ELR (cell line): Measurements from ENCODE around the gene TTC7B.

Experiments used
- DNase-seq: peaks from one replicate; pipeline ENCODE4 v3.0.0-alpha.2; 2015; ENCODE audit warnings: low read depth

Gene TTC7B

DNA sequence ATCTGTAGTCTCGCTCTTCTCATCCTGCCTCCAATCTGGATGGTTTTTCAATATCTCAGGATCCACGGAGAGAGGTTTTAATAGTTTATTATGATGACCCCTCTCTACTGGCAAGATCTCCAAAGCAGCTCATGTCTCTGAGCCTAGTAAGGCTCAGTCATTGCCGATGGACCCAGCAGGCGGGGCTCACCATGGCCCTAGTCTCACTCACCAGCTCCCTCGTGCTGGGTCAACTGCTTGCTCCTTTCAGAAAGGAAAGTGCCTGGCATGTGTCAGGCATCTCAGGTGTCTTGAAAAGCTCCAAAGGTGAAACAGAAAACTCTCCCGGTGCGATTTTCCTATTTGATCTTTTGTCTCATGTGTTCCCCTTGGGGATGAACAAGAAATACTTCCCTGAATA, 240.4 kb downstream of the TTC7B start:
- DNase-seq, result no peak

DNA sequence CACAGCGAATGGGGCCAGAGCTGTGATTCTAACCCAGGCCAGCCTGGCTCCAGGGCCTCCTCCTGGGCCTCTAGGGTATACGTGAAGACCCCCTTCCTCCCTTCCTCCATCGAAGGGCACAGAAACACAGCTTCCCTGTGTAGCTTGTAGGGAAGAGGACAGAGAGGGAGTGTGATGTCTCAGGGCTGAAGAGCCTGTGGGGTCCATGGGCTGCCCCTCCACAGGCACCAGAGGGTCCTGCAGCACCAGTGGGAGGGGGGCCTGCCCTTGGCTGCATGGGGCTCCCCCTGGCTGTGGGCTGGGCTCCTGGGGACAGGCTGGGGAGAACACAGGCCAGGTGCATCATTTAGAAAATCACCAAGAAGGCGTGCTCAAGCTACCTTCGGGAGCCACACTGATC, 240.9 kb downstream of the TTC7B start:
- DNase-seq, result no peak

DNA sequence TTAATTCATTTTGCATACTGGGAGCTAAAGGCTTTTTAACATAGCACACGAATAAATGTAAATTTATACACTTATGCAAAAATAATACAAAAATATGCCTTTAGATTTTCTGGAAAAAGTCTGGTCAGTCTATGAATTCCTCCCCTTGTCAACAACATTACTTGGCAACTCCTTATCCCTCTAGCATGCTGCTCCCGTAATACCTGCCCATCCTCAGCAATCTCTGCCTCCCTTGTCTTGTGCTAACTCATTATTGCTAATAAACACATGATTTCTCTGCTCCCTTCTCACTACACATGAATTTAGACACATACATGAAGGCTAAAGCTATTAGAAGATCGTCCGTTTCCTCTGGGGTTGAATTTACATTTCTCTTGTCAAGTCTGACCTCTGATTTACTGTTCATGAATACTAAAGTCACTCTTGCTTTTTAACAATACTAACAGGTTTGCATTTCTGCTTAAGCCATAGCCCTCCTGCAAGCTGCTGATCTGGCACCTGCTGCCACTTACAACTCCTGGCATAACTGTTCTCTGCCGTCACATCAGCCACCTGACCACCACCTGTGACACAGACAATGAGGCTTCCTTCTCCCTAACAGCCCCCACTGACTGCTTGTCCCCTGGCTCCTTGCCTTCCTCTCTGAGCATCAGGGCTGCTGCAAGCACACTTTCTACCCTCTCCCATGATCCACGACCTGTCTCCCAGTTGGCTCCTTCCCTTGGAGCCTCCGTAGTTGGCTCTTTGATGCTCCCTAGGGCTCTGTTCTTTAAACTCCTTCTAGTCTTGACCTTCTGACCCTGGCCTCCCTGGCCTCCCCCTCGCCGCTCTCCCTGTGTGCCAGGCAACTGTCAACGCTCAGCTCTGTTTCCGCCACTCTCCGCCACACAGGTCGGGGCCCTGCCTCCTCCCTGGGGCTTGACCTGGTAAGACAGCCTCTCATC, 241.8 kb downstream of the TTC7B start:
- no peak for DNase-seq

DNA sequence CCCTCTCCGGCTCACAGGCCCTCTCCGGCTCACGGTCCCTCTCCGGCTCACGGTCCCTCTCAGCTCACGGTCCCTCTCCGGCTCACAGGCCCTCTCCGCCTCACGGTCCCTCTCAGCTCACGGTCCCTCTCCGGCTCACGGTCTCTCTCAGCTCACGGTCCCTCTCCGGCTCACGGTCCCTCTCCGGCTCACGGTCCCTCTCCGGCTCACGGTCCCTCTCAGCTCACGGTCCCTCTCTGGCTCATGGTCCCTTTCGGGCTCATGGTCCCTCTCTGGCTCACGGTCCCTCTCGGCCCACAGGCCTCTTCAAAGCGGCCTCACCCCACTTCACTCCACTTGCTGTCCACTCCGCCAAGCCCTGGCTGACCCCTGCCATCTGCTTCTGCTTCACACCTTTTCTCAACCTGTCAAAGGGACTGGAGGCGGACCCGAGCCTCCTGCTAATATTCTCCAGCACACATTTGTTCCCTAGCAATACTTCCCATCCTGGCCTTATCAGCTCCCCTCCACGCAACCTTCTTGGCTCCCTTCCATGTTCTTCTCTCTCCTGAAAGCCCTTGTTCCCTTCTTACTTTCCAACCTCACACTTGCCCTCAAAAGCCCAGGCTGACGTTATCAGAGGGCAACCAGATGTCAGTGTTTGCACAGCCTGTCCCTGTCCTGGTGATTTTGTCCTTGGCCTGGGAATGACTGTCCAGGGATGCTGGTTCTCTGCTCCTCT, 242.7 kb downstream of the TTC7B start:
- DNase-seq, result no peak

DNA sequence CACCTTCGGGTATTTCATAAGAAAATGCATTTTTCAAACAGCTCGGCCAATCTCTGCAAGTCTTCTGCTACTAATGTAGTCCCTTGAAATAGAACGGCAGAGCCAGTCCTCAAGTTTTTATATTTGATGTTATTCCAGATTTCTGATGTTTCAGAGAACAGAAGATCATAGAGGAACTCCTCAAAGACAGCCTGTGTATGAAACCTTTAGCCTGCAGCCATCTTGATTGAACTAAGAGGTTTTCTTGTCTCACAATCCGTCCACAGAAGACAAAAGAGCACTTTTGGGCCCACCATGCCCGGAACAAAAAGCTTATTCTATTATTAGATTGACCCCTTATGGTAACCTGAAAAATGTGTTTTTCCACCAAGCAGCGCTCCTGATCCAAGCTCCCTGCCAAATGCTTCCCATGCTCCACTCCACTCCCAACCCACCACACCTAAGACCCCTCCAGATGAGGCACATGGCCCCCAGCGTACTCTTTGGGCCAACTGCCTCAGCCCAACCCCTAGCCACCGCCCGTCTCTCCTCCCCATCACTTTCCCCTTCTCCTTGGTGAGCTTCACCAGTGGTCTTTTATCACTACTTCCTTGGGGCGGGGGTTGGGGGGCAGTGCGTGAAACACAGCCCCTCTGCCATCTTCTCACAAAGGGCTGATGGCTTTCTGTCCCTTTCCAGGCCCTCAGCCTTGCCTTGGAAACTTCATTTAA, 243.6 kb downstream of the TTC7B start:
- no peak for DNase-seq

DNA sequence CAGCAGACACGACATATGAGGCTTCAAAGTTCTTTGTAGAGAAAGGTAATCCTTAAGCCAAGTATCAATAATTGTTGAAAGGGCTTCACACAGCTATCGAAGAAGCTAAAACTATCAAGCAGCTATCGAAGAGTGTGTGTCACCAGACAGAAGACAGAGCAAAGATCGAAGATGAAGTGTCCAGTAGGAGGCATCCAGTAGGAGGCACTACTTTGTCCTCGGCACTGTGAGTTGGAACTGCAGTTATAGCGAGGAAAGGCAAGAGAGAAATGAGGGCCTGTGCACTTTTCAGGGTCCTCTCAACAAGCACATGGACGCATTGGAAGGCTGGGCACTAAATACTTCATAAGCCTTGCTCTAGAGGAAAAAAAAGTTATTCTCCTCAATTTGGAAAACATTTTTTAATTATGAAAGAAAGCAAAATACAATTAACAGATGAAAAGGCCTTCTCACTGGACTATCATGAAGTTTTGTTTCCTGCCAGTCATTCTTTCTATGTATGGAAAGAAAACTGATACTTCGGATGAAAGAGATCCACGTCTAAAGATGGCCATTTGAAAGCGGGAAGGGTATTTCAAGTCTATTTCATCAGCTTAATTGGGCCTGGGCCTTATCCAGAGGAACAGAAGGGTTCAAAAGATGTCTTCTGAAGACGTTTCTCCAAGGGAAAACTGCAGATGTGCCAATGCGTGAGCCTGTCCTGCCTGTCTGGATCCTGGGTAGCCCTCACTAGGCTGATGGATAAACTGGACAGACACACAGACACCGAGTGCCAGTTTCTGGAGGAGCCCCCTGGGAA, 244.9 kb downstream of the TTC7B start:
- no peak for DNase-seq

DNA sequence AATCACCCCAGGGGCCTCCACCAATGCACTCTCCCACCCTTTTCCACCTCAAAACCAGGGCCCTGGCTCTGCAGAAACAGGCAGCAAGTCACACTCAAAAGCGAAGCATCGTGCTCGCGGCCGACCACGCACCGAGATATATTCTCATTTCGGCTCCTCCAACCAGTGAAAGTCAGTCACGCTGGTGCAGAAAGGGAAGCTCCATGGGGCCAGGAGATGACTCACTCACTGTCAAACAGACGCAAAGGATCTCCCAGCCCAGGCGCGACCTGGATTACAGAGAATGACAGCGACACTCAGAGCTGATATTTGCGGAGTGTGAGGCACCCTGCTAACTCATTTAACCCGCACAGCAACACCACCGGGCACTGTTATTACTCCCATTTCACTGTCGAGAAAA, 245.8 kb downstream of the TTC7B start:
- DNase-seq, result no peak

DNA sequence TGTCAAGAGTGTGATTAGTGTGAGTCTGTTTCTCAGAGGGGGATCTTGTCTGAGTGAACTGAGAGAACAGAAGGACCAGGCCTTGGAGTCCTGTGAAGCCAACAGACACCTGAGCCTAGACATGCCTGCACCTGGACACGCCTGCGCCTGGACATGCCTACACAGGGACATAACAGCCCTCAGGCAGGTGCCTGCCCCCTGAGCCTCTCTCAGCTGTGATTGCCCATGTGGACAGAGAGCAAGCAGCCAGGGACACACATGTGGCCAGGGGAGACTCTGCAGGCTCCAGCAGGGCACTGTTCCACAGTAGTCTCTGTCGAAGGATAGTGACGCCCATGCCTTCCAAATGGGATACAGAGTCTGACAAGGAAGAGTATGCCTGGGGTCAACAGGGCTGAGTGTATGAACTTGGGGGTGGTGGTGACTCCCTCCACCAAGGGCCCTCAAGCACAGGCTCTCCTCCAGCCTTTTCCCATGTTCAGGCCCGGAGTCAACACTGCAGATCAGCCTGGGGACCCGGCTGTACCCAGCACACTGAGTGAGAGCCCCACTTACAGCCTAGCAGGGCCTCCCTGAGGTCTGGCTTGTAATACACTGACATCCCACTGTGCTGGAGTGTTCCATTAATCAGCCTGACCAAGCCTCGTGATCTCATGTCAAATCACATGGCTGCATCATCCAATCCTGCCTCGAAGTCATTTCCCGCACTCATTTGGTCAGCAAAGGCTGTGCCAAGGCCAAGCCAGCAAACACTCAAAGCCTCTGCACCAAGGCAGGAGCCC, 246.4 kb downstream of the TTC7B start:
- no peak for DNase-seq

DNA sequence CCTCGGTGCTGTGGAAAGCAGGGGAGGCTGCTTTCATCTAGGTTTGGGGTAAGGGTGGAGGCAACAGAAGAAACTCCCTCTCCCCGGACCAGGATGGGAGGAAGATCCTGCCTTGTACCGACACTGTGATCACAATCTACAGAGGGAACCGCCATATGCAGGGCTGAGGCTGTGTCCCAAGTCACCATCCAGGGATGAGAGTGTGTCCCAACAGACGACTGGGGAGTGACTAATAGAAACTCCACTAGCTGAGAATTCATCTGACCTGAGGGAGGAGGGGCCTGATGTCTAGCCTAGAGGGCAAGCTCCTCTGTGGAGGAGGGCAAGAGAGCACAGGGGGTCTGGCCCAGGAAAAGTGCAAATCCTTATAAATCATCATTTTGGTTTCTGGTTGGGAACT, 247.0 kb downstream of the TTC7B start:
- no peak for DNase-seq

DNA sequence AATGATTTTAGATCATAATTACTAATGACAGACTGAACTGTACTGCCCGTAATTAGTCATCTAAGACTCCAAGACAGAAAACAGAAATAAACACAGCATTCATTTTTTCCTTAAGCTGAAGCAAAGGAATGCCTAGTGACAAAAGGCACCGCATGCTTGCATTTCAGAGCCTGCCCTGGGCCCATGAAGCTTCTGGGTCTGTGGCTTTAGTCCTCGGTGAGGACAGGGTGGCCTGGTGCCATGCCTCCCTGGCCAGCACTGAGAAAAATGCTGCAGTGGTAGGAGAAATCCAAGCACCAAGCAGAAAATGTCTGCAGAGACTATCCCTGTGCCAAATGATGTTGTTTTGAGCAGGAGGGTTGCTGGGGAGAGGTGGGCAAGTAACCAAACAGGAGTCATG, 247.8 kb downstream of the TTC7B start:
- no peak for DNase-seq

DNA sequence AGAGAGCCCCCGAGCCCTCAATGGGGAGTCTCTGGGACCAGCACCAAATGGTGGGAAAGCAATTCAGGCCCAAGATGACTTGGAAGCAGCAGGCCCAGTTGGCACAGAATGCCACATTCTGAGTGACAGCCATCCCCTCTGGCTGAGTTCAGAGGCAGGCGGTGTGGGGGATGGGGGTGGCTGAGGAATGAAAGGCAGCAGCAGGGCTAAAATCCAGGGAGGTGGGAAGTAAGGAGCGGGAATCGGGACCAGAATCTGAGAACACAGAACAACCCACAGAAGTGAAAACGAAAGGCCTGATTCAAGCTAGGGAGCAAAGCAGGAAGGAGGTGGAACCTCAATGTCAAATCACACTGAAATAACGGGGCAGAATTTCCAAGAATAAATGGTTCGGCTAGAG, 248.2 kb downstream of the TTC7B start:
- no peak for DNase-seq

DNA sequence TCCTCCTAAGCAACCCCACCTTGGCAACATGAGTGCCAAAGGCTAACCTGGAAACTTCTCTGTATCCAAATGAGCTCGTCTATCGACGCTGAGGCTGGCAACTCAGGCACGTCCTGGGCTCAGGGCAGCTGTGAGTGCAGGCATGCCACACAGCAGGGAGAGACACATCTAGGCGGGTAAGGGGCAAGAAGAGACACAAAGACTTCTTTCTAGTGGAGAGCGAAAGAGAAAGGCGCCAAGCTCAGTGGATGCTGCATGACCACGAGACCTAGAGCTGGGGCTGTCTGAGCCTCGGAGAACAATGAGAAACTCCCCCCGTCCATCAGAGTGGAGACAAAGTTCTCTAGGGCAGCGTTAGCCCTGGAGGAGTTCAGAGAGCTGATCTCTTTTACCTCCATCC, 249.0 kb downstream of the TTC7B start:
- no peak for DNase-seq

DNA sequence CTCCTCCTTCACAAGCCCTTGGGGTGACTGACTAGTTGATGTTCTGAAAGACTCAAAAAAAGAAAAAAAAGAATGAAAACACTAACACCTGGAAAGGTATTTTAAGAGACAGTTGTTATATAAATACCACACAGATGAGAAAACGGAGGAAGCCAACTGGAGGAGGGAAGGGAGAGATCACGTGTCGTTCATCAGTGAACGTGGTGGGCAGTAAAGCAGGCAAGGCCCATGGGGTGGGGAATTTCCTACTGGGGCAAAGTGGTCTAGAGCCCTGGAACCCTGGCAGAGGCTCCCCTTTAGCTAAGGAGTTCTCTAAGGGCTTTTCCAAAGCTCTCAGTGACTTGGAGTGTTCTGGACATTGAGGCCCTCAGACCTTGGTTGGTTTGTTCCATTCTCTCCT, 249.7 kb downstream of the TTC7B start:
- no peak for DNase-seq

DNA sequence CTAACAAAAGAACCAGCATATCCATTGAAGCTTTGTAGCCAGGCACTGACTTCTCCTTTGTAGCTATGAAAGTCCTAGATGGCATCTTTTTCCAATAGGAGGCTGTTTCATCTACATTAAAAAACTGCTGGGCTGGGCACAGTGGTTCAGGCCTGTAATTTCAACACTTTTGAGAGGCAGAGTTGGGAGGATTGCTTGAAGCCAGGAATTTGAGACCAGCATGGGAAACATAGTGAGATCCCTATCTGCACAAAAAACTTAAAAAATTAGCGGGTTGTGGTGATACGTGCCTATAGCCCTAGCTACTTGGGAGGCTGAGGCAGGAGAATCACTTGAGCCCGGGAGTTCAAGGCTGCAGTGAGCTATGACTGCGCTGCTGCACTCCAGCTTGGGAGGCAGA, 251.7 kb downstream of the TTC7B start:
- no peak for DNase-seq

DNA sequence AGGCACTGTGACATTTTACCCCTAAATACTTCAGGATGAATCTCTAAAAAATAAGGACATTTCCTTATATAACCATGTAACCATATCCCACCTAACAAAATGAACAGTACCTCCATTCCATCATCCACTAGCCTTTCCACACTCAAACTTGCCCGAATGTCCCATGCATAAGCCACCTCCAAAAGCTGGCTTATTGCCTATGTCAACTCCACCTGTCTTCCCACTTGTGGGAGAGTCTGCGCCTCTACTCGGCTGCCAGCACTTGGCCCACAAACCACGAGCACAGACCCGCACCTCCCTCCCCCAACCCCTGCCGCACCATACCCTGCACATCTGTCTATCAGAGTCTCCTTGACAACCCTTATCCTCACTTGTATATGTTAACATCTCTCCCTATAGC, 253.6 kb downstream of the TTC7B start:
- DNase-seq, result no peak

DNA sequence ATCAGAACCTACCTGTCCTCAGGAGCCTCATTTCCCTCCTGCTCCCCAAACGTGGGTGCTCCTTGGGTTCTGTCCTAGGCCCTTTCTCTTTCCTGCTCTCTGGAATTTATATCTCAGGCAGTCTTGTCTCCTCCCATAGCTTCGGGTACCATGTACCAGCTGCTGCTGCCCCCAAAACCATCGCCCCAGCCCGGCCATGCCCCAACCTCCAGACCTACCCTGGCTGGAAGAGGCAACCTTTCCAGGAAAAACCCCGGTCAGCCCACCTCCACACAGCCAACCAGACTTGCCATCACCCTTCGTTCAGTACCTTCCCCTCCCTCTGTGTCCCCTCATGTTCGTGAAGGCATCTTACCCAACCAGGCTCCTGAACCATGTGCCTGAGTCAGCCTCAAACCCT, 254.3 kb downstream of the TTC7B start:
- DNase-seq, result no peak

DNA sequence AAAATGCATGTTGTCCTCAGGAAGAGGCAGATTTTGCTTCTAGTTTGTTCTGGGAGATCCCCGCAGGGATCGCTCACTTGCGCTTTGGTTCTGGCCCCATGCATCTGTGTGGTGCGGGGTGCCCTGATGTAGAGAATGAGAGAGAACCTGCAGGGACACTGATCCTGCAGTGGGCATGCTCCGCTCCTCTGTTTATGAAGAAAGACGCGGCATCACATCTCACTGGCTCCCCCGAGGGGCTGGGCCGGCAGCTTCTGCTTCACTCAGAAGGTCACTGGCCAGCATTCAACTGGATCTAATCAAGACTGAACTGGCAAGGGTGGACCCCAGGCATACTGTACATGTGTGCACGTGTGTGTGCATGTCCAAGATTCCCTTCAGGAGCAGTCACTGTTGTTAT, 255.2 kb downstream of the TTC7B start:
- no peak for DNase-seq

DNA sequence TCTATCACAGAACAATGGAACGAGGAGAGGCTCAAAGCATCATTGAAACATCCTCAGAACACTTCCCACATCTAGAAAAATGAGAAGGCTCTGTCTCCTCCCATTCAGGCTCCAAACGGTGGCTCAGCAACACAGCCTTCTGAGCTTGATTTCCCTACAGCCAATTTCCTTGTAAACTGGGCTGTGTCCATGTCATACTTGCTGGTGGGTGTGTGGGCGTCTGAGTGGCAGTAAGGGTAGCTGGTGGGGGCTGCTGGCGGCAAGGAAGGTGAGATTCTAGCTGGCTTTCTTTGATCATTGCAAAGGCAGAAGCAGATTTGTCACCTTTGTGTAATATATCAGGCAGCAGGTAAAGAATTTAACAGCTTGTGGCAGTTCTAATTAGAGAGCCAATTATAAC, 255.7 kb downstream of the TTC7B start:
- no peak for DNase-seq

DNA sequence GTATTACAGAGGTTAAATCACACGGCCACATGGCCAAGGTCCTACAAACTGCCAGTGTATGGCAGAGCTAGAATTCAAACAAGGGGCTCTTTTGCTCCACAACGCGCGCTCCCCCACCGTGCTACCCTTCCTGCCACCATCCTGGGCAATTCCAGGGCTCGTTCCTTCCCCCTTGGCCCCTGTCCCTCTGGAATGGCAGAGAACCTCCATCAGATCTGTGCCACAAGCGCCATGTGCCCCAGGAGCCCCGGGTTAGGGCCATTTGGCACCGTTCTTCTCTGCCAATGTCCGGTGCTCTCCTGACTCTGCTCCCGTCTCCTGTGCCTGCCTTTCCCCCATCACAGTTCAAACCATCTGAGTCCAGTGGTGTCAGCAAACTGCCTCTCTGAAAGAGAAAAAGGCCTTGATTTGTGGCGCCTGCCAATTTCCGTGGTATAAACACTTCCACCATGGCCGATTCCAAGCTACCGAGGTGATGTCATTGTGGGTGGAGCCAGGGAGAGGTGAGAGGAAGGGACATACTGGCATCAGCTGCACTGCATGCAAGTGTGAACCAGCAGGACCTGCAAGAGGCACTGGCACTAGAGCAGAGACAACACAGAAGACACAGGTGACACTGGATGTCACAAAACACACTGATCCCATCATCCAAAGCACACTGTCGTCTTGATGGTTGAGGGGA, 256.3 kb downstream of the TTC7B start:
- DNase-seq, result no peak

DNA sequence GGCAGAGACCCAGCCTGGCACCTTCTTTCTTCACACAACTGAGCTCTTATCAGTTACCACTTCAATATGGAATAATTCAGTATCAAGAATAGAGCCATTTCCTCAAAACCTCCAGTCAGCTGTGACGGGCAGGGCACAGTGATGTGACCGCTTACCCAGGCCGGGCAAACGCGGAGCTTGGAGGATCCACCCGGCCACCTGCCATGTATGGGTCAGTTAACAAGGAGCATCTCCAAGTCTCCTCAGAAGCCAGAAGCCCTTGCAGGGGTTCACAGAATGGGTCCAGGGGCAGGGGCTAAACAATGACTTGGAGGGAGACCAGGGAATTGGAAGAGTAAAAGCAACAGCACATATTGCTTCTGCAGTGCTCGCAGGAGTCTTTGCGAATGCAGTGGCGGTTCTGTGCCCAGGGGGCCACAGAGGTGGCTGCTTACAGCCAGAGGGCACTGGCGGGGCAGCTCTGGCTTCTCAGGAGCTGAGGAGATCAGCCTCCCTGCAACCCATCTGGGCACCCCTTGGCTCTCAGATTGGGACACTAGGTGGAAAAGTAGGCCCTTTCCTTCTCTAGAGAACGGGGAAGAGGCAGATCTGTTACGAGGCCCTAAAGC, 257.1 kb downstream of the TTC7B start:
- no peak for DNase-seq
